ENCODE results near the gene ARL2.
A peak's percentile ranks its signal among the peaks of the same experiment; 100 is the strongest.
"Not testable (repeated sequence)": the region's sequence is repeated elsewhere in the genome, so short reads cannot be mapped to it uniquely, and the experiment has no call there.

Gene ARL2

GRCh38 chr11:64998690-64999431 is 15.1 kb upstream of the ARL2 start:
- no peak overlapping the region for H3K23ac ChIP-seq (ENCODE audit: low read length)
- H3K79me1 ChIP-seq (ENCODE audit: low read length), result no peaks in the 10 kb centered on the region
- H2AK5ac ChIP-seq (ENCODE audit: low read length), result no peak overlapping the region
- no peak for DNase-seq
- H2BK5ac ChIP-seq (ENCODE audit: low read length), result no peak overlapping the region
- no peaks in the 10 kb centered on the region for H3K79me2 ChIP-seq (ENCODE audit: control insufficient read depth, insufficient read depth, low read length)
- no peak overlapping the region for H3K4me3 ChIP-seq (ENCODE audit: low read length)
- H3K56ac ChIP-seq (ENCODE audit: low read length), result no peak overlapping the region
- H3K4me2 ChIP-seq (ENCODE audit: low read length), result no peak overlapping the region
- H3K27ac ChIP-seq (ENCODE audit: low read depth, low read length), result no peak overlapping the region
- peaks cover 2% of the 10 kb centered on the region for H3K4me1 ChIP-seq (ENCODE audit: control insufficient read depth, low read depth, low read length)
- no peak overlapping the region for H2BK120ac ChIP-seq (ENCODE audit: low read depth, low read length)
- WGBS (ENCODE audit: extremely low coverage, insufficient coverage, low lambda C conversion rate), result no CpG with 5 or more reads among the region's 9 CpGs
- H3K36me3 ChIP-seq (ENCODE audit: control insufficient read depth, insufficient read depth, low read length), result no peaks in the 10 kb centered on the region
- H3K18ac ChIP-seq (ENCODE audit: low read length), result no peak overlapping the region
- H3K27me3 ChIP-seq (ENCODE audit: insufficient read depth, low read length, poor library complexity), result no peaks in the 10 kb centered on the region
- H4K5ac ChIP-seq (ENCODE audit: low read length), result no peak overlapping the region
- H3K4ac ChIP-seq (ENCODE audit: low read depth, low read length), result no peak overlapping the region
- no peak overlapping the region for H4K8ac ChIP-seq (ENCODE audit: low read depth, low read length)
- H3K9ac ChIP-seq (ENCODE audit: low read length), result no peak overlapping the region
- H2BK15ac ChIP-seq (replicated peaks; ENCODE audit: low read depth), result no peak overlapping the region

- Histone ChIP-seq H3K4me2 (ENCODE audit: low read length) (no peak overlapping the region), H3K4me1 (ENCODE audit: control insufficient read depth, low read depth, low read length) (peaks cover 2% of the 10 kb centered on the region), H2BK120ac (ENCODE audit: low read depth, low read length) (no peak overlapping the region), H3K4ac (ENCODE audit: low read depth, low read length) (no peak overlapping the region), H4K5ac (ENCODE audit: low read length) (no peak overlapping the region), H3K23ac (ENCODE audit: low read length) (no peak overlapping the region), H3K79me1 (ENCODE audit: low read length) (no peaks in the 10 kb centered on the region), H3K79me2 (ENCODE audit: control insufficient read depth, insufficient read depth, low read length) (no peaks in the 10 kb centered on the region), H3K18ac (ENCODE audit: low read length) (no peak overlapping the region), H2AK5ac (ENCODE audit: low read length) (no peak overlapping the region), H2BK5ac (ENCODE audit: low read length) (no peak overlapping the region), H3K36me3 (ENCODE audit: control insufficient read depth, insufficient read depth, low read length) (no peaks in the 10 kb centered on the region), H3K56ac (ENCODE audit: low read length) (no peak overlapping the region), H2BK15ac (replicated peaks; ENCODE audit: low read depth) (no peak overlapping the region), H3K27ac (ENCODE audit: low read depth, low read length) (no peak overlapping the region), H3K4me3 (ENCODE audit: low read length) (no peak overlapping the region), H4K8ac (ENCODE audit: low read depth, low read length) (no peak overlapping the region), H3K9ac (ENCODE audit: low read length) (no peak overlapping the region), H3K27me3 (ENCODE audit: insufficient read depth, low read length, poor library complexity) (no peaks in the 10 kb centered on the region)
- no peak for DNase-seq
- WGBS (ENCODE audit: extremely low coverage, insufficient coverage, low lambda C conversion rate), result no CpG with 5 or more reads among the region's 1 CpG
Measured at GRCh38 chr11:64999478-64999877, 14.5 kb upstream of the ARL2 start.

GRCh38 chr11:65002706-65003105 is 11.3 kb upstream of the ARL2 start:
- no peak overlapping the region for H3K56ac ChIP-seq (ENCODE audit: low read length)
- no peaks in the 10 kb centered on the region for H3K4me1 ChIP-seq (ENCODE audit: control insufficient read depth, low read depth, low read length)
- H3K4me3 ChIP-seq (ENCODE audit: low read length), result no peak overlapping the region
- no peak overlapping the region for H3K4me2 ChIP-seq (ENCODE audit: low read length)
- no peak overlapping the region for H4K8ac ChIP-seq (ENCODE audit: low read depth, low read length)
- no peak overlapping the region for H3K27ac ChIP-seq (ENCODE audit: low read depth, low read length)
- no peaks in the 10 kb centered on the region for H3K27me3 ChIP-seq (ENCODE audit: insufficient read depth, low read length, poor library complexity)
- H3K23ac ChIP-seq (ENCODE audit: low read length), result no peak overlapping the region
- no peaks in the 10 kb centered on the region for H3K79me1 ChIP-seq (ENCODE audit: low read length)
- no peaks in the 10 kb centered on the region for H3K79me2 ChIP-seq (ENCODE audit: control insufficient read depth, insufficient read depth, low read length)
- no peak overlapping the region for H2BK15ac ChIP-seq (replicated peaks; ENCODE audit: low read depth)
- no peak overlapping the region for H2BK120ac ChIP-seq (ENCODE audit: low read depth, low read length)
- H3K4ac ChIP-seq (ENCODE audit: low read depth, low read length), result no peak overlapping the region
- H4K5ac ChIP-seq (ENCODE audit: low read length), result no peak overlapping the region
- no peak overlapping the region for H3K9ac ChIP-seq (ENCODE audit: low read length)
- no peak for DNase-seq
- H2AK5ac ChIP-seq (ENCODE audit: low read length), result no peak overlapping the region
- no peak overlapping the region for H3K18ac ChIP-seq (ENCODE audit: low read length)
- no CpG with 5 or more reads among the region's 5 CpGs for WGBS (ENCODE audit: extremely low coverage, insufficient coverage, low lambda C conversion rate)
- H3K36me3 ChIP-seq (ENCODE audit: control insufficient read depth, insufficient read depth, low read length), result no peaks in the 10 kb centered on the region
- no peak overlapping the region for H2BK5ac ChIP-seq (ENCODE audit: low read length)

GRCh38 chr11:65003282-65003681 is 10.7 kb upstream of the ARL2 start:
- no peak overlapping the region for H3K18ac ChIP-seq (ENCODE audit: low read length)
- H3K4me1 ChIP-seq (ENCODE audit: control insufficient read depth, low read depth, low read length), result no peaks in the 10 kb centered on the region
- no peak overlapping the region for H3K27ac ChIP-seq (ENCODE audit: low read depth, low read length)
- H3K79me1 ChIP-seq (ENCODE audit: low read length), result no peaks in the 10 kb centered on the region
- H4K8ac ChIP-seq (ENCODE audit: low read depth, low read length), result no peak overlapping the region
- no peak overlapping the region for H2BK5ac ChIP-seq (ENCODE audit: low read length)
- no peaks in the 10 kb centered on the region for H3K27me3 ChIP-seq (ENCODE audit: insufficient read depth, low read length, poor library complexity)
- no peak overlapping the region for H3K4me2 ChIP-seq (ENCODE audit: low read length)
- H3K4me3 ChIP-seq (ENCODE audit: low read length), result no peak overlapping the region
- H3K4ac ChIP-seq (ENCODE audit: low read depth, low read length), result no peak overlapping the region
- H3K79me2 ChIP-seq (ENCODE audit: control insufficient read depth, insufficient read depth, low read length), result no peaks in the 10 kb centered on the region
- H2AK5ac ChIP-seq (ENCODE audit: low read length), result no peak overlapping the region
- DNase-seq, result peak; percentile 40
- WGBS (ENCODE audit: extremely low coverage, insufficient coverage, low lambda C conversion rate), result no CpG with 5 or more reads among the region's 7 CpGs
- no peak overlapping the region for H3K23ac ChIP-seq (ENCODE audit: low read length)
- no peak overlapping the region for H3K9ac ChIP-seq (ENCODE audit: low read length)
- H4K5ac ChIP-seq (ENCODE audit: low read length), result no peak overlapping the region
- no peaks in the 10 kb centered on the region for H3K36me3 ChIP-seq (ENCODE audit: control insufficient read depth, insufficient read depth, low read length)
- H2BK15ac ChIP-seq (replicated peaks; ENCODE audit: low read depth), result no peak overlapping the region
- H3K56ac ChIP-seq (ENCODE audit: low read length), result no peak overlapping the region
- H2BK120ac ChIP-seq (ENCODE audit: low read depth, low read length), result no peak overlapping the region

- not testable (repeated sequence) for H3K79me2 ChIP-seq (ENCODE audit: control insufficient read depth, insufficient read depth, low read length); H3K56ac ChIP-seq (ENCODE audit: low read length); H3K18ac ChIP-seq (ENCODE audit: low read length); DNase-seq; H3K4me1 ChIP-seq (ENCODE audit: control insufficient read depth, low read depth, low read length); H3K4me3 ChIP-seq (ENCODE audit: low read length); H2BK120ac ChIP-seq (ENCODE audit: low read depth, low read length); H4K5ac ChIP-seq (ENCODE audit: low read length); H3K9ac ChIP-seq (ENCODE audit: low read length); H2BK5ac ChIP-seq (ENCODE audit: low read length); H3K79me1 ChIP-seq (ENCODE audit: low read length); H2BK15ac ChIP-seq (replicated peaks; ENCODE audit: low read depth); H3K4me2 ChIP-seq (ENCODE audit: low read length); H3K27ac ChIP-seq (ENCODE audit: low read depth, low read length); H3K23ac ChIP-seq (ENCODE audit: low read length); H3K4ac ChIP-seq (ENCODE audit: low read depth, low read length); H2AK5ac ChIP-seq (ENCODE audit: low read length); H3K27me3 ChIP-seq (ENCODE audit: insufficient read depth, low read length, poor library complexity); H4K8ac ChIP-seq (ENCODE audit: low read depth, low read length); H3K36me3 ChIP-seq (ENCODE audit: control insufficient read depth, insufficient read depth, low read length)
- WGBS (ENCODE audit: extremely low coverage, insufficient coverage, low lambda C conversion rate), result no CpG with 5 or more reads among the region's 3 CpGs
Measured at GRCh38 chr11:65003968-65004367, 10.0 kb upstream of the ARL2 start.

- Histone ChIP-seq H3K27me3 (ENCODE audit: insufficient read depth, low read length, poor library complexity) (no peaks in the 10 kb centered on the region), H3K4me1 (ENCODE audit: control insufficient read depth, low read depth, low read length) (no peaks in the 10 kb centered on the region), H3K4me3 (ENCODE audit: low read length) (no peak overlapping the region), H3K18ac (ENCODE audit: low read length) (no peak overlapping the region), H3K23ac (ENCODE audit: low read length) (no peak overlapping the region), H2BK120ac (ENCODE audit: low read depth, low read length) (no peak overlapping the region), H2BK15ac (replicated peaks; ENCODE audit: low read depth) (no peak overlapping the region), H3K56ac (ENCODE audit: low read length) (no peak overlapping the region), H2AK5ac (ENCODE audit: low read length) (no peak overlapping the region), H3K27ac (ENCODE audit: low read depth, low read length) (no peak overlapping the region), H3K4ac (ENCODE audit: low read depth, low read length) (no peak overlapping the region), H3K4me2 (ENCODE audit: low read length) (no peak overlapping the region), H4K5ac (ENCODE audit: low read length) (no peak overlapping the region), H2BK5ac (ENCODE audit: low read length) (no peak overlapping the region), H3K9ac (ENCODE audit: low read length) (no peak overlapping the region), H3K36me3 (ENCODE audit: control insufficient read depth, insufficient read depth, low read length) (no peaks in the 10 kb centered on the region), H3K79me2 (ENCODE audit: control insufficient read depth, insufficient read depth, low read length) (no peaks in the 10 kb centered on the region), H4K8ac (ENCODE audit: low read depth, low read length) (no peak overlapping the region), H3K79me1 (ENCODE audit: low read length) (no peaks in the 10 kb centered on the region)
- no peak for DNase-seq
- WGBS (ENCODE audit: extremely low coverage, insufficient coverage, low lambda C conversion rate), result no CpG with 5 or more reads among the region's 7 CpGs
Measured at GRCh38 chr11:65008016-65008415, 5.9 kb upstream of the ARL2 start.

Data from mesendoderm (in vitro differentiated cells).